GM18498 (cell line): ENCODE data around the gene DCST1.
A peak's percentile ranks its signal among the peaks of the same experiment; 100 is the strongest.

Experiments used
- ATAC-seq: cut with Tn5 transposase; IDR thresholded peaks from one replicate; pipeline ENCODE4 v1.9.1; 2021; ENCODE audit warnings: mild to moderate bottlenecking, moderate library complexity; ENCODE audit not compliant: unreplicated experiment

The DCST1 gene

DNA sequence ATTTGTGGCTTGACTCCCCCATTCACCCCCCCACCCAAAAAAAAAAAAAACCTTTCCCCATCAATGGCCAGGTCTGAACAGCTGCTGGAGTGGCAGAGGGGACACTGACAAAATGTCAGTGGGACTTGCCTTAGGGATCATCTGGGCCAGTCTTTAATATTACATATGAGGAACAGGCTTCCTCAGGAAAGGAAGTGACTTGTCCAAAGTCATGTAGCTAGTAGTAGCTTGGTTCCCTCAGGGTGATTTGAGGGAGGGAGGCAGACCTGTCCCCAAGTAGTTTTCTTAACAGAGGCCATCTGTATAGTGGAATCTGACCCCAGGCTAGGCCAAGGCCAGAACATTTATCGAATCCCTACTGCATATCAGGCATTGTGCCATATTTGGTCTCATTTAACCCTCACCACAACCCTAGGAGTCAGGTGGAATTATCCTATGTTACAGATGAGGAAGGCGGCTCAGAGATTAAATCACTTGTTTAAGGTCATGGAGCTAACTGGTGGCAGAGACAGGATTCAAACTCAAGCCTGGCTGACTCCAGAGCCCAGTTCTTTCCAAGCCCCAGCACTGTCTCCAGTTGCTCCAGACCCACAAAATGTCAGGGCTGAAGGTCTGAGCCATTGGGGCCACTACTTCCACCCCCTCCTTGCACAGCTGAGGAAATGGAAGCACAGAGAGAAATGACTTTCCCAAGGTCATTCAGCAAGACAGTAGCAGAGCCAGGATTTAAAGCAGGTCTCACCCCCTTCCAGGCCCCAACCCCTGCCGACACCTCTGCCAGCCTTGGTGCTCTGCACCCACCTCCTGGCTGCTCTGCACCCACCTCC lies 20.6 kb upstream of the DCST1 start:
- no peak for ATAC-seq

DNA sequence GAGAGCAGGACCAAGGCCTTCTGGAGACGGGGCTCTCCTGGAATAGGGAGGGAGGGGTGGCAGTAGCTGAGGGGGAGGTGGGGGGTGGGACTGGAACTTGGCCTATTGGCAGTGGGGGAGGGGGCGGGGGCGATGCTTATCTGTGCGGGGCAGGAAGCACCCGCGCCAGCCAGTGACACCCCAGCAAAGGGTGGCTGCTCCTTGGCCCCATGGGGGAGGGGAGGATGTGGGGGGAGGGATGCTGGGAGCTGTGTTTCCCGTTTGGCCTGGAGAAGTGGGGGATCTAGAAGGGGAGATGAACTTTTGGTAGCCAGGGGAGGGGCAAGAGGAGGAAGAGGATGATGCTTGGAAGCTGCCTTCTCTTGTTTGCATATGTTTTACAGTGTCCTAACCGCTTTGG lies 20.0 kb upstream of the DCST1 start:
- ATAC-seq: no peak

DNA sequence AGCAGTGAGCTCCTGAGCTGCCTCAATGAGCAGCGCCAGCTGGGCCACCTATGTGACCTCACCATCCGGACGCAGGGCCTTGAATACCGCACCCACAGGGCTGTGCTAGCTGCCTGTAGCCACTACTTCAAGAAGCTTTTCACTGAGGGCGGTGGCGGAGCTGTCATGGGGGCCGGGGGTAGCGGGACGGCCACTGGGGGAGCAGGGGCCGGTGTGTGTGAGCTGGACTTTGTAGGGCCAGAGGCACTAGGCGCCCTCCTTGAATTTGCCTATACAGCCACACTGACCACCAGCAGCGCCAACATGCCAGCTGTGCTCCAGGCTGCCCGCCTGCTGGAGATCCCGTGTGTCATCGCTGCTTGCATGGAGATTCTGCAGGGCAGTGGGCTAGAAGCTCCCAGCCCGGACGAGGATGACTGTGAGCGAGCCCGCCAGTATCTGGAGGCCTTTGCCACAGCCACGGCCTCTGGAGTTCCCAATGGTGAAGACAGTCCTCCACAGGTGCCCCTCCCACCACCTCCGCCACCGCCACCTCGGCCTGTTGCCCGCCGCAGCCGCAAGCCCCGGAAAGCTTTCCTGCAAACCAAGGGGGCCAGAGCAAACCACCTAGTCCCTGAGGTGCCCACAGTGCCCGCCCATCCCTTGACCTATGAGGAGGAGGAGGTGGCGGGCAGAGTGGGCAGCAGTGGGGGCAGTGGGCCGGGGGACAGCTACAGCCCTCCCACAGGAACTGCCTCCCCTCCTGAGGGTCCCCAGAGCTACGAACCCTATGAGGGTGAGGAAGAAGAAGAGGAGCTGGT lies 18.7 kb upstream of the DCST1 start:
- ATAC-seq: no peak

DNA sequence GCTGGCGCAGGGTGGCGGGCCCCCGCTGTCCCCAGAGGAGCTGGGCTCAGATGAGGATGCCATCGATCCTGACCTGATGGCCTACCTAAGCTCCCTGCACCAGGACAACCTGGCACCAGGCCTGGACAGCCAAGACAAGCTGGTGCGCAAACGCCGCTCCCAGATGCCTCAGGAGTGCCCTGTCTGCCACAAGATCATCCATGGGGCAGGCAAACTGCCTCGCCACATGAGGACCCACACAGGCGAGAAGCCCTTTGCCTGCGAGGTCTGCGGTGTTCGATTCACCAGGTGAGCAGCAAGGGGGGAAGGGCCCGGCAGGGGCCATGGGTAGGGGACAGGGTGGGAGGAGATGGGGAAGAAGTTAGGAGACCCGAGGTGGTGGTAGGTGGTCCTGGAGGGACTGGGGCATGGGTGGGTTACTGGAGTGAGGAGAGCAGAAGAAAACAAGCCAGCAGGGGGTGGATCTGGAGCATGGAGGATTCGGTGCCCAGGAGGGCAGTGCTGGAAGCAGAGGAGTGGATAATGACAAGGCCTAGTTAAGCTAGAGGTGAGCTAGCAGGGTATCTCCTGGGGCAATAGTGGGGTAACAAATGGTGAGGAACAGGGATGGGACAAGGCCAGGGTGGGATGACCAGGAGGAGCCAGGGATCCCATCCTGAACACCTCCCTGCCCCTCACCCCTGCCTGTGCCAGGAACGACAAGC lies 17.9 kb upstream of the DCST1 start:
- no peak for ATAC-seq

DNA sequence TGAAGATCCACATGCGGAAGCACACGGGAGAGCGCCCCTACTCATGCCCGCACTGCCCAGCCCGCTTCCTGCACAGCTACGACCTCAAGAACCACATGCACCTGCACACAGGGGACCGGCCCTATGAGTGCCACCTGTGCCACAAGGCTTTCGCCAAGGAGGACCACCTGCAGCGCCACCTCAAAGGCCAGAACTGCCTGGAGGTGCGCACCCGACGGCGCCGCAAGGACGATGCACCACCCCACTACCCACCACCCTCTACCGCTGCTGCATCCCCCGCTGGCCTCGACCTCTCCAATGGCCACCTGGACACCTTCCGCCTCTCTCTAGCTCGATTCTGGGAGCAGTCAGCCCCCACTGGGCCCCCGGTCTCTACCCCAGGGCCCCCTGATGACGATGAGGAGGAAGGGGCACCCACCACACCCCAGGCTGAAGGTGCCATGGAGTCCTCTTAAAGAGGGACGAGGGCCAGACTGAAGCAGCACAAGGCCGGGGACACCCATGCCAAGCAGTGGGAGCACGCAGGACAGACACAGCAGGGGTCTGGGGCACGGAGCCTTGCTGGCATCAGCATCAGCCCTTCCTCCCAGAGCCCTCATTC lies 17.3 kb upstream of the DCST1 start:
- ATAC-seq: no peak

DNA sequence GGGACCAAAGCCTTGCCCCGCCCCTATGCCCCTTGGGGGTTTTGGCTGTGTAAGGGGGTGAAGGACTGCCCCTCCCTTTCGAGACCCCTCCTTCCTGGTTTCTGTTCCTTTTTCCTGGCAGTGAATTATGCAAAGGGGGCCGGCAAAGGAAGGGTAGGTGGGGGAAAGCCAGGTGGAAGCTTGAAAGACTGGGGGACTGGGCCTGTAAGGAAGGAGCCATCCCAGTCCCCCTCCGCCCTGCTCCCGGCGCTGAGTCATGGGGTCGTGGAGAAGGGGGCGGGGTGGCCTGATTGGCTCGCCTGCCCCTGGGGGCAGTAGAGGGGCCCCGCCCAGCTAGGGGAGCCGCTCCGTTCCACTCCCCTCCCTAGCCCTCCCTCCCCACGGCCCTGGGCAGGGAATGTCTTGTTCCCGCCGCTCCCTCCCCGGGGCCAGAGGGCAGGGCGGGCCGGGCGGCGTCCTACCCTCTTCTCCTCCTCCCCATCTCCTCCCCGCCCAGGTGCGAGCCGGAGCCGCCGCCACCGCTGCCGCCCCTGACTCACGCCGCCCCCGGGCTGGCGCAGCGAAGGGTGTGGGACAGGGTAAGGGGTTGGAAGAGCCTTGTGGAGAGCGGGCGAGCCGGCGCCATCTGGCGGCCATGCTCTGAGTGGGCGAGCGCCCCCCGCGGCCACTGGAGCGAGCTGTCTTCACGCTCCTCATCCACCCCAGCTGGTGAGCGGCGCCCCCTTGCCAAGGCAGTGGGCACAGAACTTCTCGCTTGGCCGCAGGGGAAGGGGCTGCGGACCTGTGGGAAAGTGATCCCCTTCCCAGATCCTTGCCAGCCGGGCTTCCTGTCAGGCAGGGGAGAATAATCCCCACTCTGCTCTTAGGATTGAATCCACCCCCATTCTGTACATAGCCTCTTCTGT lies 16.3 kb upstream of the DCST1 start:
- ATAC-seq: peak; percentile 77

DNA sequence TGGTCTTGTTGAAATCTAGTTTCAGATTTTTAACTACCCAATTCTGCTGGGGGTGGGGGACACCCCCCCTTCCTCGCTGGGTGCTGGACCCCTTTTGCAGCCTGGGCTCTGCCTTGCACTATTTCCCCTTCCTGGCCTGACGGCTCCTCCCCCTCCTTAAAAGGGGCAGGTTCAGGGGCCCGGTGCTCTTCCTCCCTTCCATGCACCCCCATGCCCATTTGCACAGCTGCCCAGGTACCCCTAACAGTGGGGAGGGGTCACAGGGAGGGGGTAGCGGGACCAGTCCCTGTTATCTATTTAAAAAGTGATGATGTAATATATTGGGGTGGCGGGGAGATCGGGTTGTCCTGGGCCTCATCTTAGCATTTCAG lies 15.7 kb upstream of the DCST1 start:
- no peak for ATAC-seq

DNA sequence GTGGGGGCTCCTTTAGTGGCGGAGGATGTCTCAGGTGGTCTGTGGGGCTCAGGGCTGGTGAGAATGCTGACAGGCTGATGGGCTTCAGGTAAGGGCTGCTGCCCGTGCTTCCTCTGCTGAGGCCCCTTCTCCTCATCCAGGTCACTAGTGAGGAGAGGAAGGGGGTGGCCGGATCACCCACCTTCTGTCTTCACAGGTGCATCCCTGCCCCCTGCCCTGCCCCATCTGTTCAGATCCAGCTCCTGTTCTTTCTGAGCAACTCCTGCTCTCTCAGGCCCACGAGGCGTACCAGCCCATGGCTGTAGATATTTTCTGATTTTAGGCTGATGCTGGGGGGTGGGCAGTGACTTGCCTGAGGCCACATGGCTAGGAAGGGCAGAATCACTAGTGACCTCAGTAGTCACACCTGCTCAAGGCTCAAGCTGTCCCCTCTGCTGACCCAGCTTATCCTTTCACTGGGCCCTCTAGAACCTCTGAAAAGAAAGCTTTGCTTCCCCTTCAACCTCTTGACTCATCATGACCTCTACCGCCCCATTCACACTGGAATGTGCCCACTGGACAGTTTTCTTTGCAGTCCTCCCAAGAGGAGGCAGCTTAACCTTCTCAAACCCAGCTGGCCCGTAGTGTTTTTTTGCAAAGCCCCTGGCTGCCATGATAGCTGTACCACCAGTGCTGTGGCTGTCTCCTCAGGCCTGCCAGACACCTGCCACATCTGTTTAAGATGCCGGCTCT lies 14.8 kb upstream of the DCST1 start:
- ATAC-seq: no peak

DNA sequence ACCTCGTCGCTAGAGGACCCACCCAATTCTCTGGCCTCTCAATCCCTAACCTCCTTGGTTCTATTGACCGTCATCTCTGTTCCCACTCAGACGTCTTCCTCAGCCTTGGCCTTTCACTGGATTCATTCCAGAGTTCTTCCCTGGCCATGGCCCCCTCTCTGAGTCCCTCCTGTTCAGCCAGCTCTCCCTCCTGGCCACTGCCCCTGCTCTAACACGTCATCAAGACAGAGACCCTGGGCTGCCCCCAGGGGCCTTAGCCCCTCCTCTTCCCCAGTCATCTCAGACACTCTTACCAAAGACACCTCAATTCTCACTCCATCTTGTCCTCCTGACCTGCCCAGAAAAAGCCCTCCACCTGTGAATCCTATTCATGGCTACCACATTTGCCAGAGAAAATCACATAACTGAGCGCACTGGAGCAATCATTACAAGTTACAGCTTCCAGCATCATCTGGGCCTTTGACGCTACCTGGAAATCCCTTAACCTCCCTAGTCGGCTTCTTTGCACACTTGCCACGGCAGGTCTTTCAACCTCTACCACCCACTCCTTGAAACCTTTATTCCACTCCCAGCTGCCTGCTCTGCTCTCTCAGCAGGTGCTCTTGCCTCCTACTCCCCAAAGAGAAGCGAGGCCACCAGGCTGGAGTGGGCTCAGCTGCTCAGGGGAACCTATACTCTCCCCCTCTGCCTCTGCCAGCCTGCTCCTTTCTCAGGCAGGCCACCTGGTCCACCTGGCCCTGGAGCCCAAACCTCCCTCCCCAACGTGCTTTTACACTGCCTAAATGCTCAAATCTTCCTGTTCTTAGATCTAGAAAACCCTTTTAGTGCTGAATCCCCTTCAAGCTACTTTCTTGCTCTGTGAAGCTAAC lies 14.0 kb upstream of the DCST1 start:
- ATAC-seq: no peak

DNA sequence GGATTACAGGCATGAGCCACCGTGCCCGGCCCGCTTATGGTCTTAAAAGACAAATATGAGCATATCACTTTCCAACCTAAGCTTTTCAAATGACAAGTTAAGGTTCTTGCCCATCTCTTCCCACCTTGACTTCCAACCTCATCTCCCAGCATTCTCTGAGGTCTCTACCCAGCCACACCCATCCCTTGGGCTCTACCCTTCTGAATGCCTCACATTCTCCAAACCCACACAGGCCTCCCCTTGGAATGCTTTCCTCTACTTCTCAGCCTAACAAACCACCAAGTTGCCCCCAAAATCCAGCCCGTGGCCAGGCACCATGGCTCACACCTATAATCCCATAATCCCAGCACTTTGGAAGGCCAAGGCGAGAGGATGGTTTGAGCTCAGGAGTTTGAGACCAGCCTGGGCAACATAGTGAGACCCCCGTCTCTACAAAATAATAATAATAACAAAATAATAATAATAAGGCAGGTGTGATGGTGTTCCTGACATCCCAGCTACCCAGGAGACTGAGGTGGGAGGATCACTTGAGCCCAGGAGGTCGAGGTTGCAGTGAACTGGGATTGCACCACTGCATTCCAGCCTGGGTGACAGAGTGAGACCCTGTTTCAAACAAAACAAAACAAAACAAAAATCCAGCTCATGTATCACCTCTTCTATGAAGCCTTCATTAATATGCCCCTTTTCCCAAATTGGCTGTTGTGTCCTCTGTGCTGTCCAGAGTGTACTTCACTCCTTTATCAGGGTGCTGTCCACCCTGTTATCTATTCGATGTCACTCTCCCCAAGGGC lies 11.3 kb upstream of the DCST1 start:
- no peak for ATAC-seq

DNA sequence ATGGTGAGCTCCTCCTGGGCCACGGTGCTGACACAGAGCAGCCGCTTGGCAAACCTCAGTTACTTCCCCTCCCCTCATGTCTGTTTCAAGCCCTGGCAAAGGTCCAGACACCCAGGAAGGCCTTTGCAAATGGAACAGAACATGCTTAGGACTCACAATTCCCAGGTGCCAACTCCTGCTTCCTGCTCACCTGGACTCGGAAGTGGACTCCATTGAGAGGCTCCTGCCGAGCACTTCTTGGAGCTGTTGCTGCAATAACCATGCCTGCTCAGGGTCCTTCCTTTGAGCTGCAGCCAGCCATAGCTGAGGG lies 10.7 kb upstream of the DCST1 start:
- no peak for ATAC-seq

DNA sequence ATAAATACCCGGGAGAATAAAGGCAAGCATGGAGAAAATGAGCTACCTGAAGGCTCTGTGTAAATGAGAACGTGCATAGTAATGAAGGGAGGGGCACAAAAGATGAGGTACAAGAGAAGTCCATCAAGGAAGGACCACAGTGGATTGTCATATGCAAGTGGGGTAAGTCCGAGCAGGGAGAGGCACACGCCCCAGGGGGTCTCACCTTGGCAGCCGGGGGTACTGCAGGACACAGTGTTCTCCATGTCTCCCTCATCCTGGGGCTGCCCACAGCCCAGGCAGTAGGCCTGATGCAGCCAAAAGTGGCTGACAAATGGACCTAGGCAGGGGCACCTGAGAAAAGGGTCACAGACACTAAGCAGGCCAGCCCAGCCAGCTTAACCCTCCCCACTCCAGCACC lies 10.0 kb upstream of the DCST1 start:
- no peak for ATAC-seq

DNA sequence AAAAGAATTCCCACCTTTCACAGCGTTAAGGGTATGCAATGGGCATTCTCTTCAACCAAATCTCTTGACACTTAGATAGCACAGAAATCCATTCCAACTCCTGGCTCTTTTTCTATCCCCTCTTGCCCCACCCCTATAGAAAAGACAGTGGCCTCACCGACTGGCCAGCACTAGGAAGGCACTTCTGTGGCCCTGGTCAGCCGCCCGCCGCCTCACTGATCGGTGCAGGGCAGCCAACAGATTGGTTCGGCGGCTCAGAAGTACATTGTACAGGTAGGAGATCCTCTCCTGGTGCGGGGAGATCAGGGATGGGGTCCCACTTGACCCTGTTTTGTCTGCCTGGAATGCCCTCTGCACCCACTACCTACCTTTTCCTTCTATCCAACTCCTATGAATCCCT lies 9.3 kb upstream of the DCST1 start:
- ATAC-seq: no peak

DNA sequence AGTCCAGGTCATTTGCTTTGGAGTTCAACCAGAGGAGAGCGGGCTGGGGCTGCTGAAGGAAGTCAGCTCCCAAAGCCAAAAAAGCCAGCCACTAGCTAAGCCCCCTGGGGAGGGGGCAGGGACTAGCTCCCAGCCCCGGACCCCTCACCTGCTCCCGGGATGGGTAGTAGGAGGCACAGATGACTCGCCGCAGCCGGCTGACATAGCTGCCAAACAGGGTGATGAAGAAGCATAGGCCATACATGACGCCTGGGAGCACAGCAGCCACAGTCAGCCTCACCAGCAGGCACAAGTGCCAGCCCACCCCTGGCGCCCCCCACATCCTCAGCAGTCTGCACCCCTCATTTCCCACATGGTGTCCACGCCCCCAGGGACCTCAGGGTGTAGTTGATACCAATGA lies 7.5 kb upstream of the DCST1 start:
- no peak for ATAC-seq

DNA sequence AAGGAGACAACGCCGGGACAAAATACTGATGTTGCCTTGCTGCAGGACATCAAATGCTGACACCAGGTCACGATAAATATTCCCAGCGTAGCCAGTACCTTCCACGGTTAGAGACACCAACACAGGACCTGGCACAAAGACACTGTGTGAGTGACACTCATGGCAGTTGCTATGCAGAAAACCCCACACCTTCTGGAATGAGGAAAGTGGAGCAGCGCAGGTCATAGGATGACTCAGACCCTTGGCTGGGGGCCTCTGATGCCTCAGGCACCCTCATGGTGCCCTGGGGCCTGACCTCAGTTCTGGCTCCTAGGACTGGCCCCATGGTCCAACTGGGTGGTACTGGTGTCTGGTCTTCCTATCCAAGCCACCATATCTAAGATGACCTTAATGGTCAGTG lies 7.0 kb upstream of the DCST1 start:
- ATAC-seq: no peak

DNA sequence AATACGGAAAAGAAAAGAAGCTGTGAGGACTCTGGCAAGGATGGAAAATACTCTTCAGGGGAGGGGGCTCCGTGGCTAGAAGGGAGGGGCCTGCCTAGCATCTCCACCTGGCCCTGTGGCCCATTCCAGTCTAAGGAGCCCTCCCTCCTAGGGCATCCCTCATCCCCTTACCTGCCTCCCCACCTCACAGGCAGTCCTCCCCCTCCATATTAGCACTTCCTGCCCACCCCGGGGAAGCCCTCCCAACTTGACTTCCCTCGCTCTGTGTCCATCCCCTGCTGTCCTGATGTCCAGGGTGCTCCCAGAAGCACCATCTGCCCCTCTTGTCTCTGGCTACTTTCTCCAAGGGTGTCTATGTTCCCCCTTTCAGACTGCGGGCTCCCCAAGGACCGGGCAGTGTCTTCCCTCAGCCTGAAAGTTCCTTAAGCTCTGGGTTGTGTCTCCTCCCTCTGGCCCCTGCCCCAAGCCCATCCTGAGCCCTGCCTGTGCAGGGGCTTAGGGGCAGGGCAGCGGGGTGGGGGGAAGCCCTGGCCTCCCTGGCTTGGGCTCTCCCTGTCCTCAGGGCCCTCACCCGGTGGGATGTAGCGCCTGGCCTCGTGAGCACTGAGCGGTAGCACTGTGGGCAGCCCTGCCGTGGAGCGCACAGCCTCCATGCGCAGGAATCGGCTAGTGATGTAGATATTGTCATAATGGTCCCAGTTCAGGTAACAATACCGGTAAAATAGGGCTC lies 3.9 kb upstream of the DCST1 start:
- no peak for ATAC-seq

DNA sequence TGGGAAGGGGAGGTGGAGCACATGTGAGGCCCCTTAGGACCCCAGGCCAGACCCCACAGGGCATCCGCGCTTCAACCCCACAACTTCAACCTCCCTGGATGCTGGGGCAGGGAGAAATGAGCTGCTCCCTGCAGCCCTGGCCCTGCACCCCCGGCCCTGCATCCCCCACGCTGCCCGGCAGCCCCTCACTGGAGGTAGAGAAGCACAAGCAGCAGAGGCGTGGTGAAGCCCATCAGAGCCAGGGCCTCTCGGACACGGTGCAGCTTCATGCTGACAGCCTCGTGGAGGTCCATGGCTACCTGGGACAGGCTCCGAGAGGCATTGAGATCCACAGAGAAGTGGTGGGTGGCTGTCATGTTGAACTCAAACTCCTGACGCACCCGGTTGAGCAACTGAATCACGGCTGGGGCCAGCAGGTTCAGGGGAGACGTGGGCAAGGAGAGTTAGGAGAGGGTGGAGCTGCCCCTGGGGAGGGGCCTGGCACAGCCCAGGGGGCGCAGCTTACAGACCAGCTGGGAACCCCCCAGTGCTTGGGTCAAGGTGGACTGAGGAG lies 3.3 kb upstream of the DCST1 start:
- ATAC-seq: no peak
